SK-N-SH treated with all-trans-retinoic acid at 6 μM for 48 hours (cell line): ENCODE measurements around the gene EMC10.

Experiments
- ATAC-seq: fragments of 200-7000 bp; cut with Tn5 transposase; 3 replicates; pipeline ENCODE4 v1.9.1; 2020; ENCODE audit warnings: mild to moderate bottlenecking, moderate library complexity
- ARNTL ChIP-seq: fragments of 450-650 bp; formaldehyde crosslinking; IDR thresholded peaks from 2 replicates; pipeline ENCODE4 v1.5.0; 2020; ENCODE audit warnings: low read depth, mild to moderate bottlenecking, moderate library complexity, borderline replicate concordance
- BACH2 ChIP-seq: fragments of 250-450 bp; sonication (Bioruptor Pico); IDR thresholded peaks from 2 replicates; pipeline ENCODE4 v1.9.0; 2021; ENCODE audit warnings: mild to moderate bottlenecking, borderline replicate concordance
- CREB5 ChIP-seq: fragments of 250-450 bp; sonication (Bioruptor Pico); IDR thresholded peaks from 2 replicates; pipeline ENCODE4 v1.5.1; 2020; ENCODE audit warnings: low read depth, mild to moderate bottlenecking, moderate library complexity
- CSDC2 ChIP-seq: fragments of 250-450 bp; sonication (Bioruptor Pico); IDR thresholded peaks from 2 replicates; pipeline ENCODE4 v1.5.0; 2020; ENCODE audit warnings: mild to moderate bottlenecking, moderate library complexity
- ESRRG ChIP-seq: fragments of 250-450 bp; sonication (Bioruptor Pico); IDR thresholded peaks from 2 replicates; pipeline ENCODE4 v1.6.1; 2021; ENCODE audit warnings: mild to moderate bottlenecking
- GLIS3 ChIP-seq: fragments of 250-450 bp; sonication (Bioruptor Pico); IDR thresholded peaks from 2 replicates; pipeline ENCODE4 v1.5.0; 2020; ENCODE audit warnings: mild to moderate bottlenecking, moderate library complexity
- ISL1 ChIP-seq: fragments of 250-450 bp; sonication (Bioruptor Pico); IDR thresholded peaks from 2 replicates; pipeline ENCODE4 v2.1.2; 2022; ENCODE audit warnings: mild to moderate bottlenecking, moderate library complexity
- OSR1 ChIP-seq: fragments of 250-450 bp; sonication (Bioruptor Pico); IDR thresholded peaks from 2 replicates; pipeline ENCODE4 v1.8.0; 2022; ENCODE audit warnings: moderate library complexity, mild to moderate bottlenecking, inconsistent platforms
- POU6F1 ChIP-seq: fragments of 250-450 bp; sonication (Bioruptor Pico); IDR thresholded peaks from 2 replicates; pipeline ENCODE4 v1.8.0; 2021; ENCODE audit warnings: low read depth, mild to moderate bottlenecking, moderate library complexity, borderline replicate concordance
- PPARA ChIP-seq: fragments of 250-450 bp; sonication (Bioruptor Pico); IDR thresholded peaks from 2 replicates; pipeline ENCODE4 v1.5.0; 2020; ENCODE audit warnings: mild to moderate bottlenecking, borderline replicate concordance
- RARB ChIP-seq: fragments of 250-450 bp; sonication (Bioruptor Pico); IDR thresholded peaks from 2 replicates; pipeline ENCODE4 v1.8.0; 2021; ENCODE audit warnings: mild to moderate bottlenecking, moderate library complexity
- SNAI2 ChIP-seq: fragments of 250-450 bp; sonication (Bioruptor Pico); IDR thresholded peaks from 2 replicates; pipeline ENCODE4 v1.5.0; 2020; ENCODE audit warnings: mild to moderate bottlenecking, moderate library complexity
- TOX ChIP-seq: fragments of 250-450 bp; sonication (Bioruptor Pico); IDR thresholded peaks from 2 replicates; pipeline ENCODE4 v1.8.0; 2021; ENCODE audit warnings: mild to moderate bottlenecking, moderate library complexity, borderline replicate concordance
- ZC3H10 ChIP-seq: fragments of 250-450 bp; sonication (Bioruptor Pico); IDR thresholded peaks from 2 replicates; pipeline ENCODE4 v1.5.1; 2021; ENCODE audit warnings: mild to moderate bottlenecking, moderate library complexity
- ZFP30 ChIP-seq: fragments of 450-650 bp; formaldehyde crosslinking; IDR thresholded peaks from 2 replicates; pipeline ENCODE4 v1.5.0; 2022; ENCODE audit warnings: mild to moderate bottlenecking, moderate library complexity
- ZNF565 ChIP-seq: fragments of 450-650 bp; formaldehyde crosslinking; conservative IDR thresholded peaks from 2 replicates; pipeline ENCODE4 v1.5.0; 2020; ENCODE audit warnings: low read depth, mild to moderate bottlenecking, moderate library complexity
- ZNF70 ChIP-seq: fragments of 450-650 bp; formaldehyde crosslinking; IDR thresholded peaks from 2 replicates; pipeline ENCODE4 v1.5.0; 2020; ENCODE audit warnings: mild to moderate bottlenecking, moderate library complexity
- ZNF8 ChIP-seq: fragments of 450-650 bp; formaldehyde crosslinking; IDR thresholded peaks from 2 replicates; pipeline ENCODE4 v1.5.0; 2020; ENCODE audit warnings: mild to moderate bottlenecking, moderate library complexity
- TF ChIP-seq, protein P1 (sequence below): fragments of 250-450 bp; sonication (Bioruptor Pico); IDR thresholded peaks from 2 replicates; pipeline ENCODE4 v1.5.1; 2021; ENCODE audit warnings: mild to moderate bottlenecking, moderate library complexity
- TF ChIP-seq, protein P2 (sequence below): fragments of 250-450 bp; sonication (Bioruptor Pico); IDR thresholded peaks from 2 replicates; pipeline ENCODE4 v1.8.0; 2020; ENCODE audit warnings: mild to moderate bottlenecking, moderate library complexity, borderline replicate concordance
- TF ChIP-seq, protein P3 (sequence below): fragments of 250-450 bp; sonication (Bioruptor Pico); IDR thresholded peaks from 2 replicates; pipeline ENCODE4 v1.5.0; 2020; ENCODE audit warnings: mild to moderate bottlenecking, moderate library complexity

EMC10 gene

GRCh38 chr19:50509366-50509765 lies 33.1 kb downstream of the EMC10 start:
- no peak for ATAC-seq
- TF ChIP-seq ZNF565 (CRISPR knock-in tag) (no peak), CSDC2 (CRISPR knock-in tag) (no peak), POU6F1 (CRISPR knock-in tag) (no peak), OSR1 (no peak), ZNF70 (no peak), ISL1 (CRISPR knock-in tag) (no peak), ESRRG (CRISPR knock-in tag) (no peak), ARNTL (CRISPR knock-in tag) (no peak), ZNF8 (CRISPR knock-in tag) (no peak), ZC3H10 (CRISPR knock-in tag) (no peak), RARB (no peak), SNAI2 (CRISPR knock-in tag) (no peak), ZFP30 (no peak), PPARA (no peak), BACH2 (CRISPR knock-in tag) (no peak), GLIS3 (no peak), CREB5 (no peak)
- TF ChIP-seq, protein P1, sequence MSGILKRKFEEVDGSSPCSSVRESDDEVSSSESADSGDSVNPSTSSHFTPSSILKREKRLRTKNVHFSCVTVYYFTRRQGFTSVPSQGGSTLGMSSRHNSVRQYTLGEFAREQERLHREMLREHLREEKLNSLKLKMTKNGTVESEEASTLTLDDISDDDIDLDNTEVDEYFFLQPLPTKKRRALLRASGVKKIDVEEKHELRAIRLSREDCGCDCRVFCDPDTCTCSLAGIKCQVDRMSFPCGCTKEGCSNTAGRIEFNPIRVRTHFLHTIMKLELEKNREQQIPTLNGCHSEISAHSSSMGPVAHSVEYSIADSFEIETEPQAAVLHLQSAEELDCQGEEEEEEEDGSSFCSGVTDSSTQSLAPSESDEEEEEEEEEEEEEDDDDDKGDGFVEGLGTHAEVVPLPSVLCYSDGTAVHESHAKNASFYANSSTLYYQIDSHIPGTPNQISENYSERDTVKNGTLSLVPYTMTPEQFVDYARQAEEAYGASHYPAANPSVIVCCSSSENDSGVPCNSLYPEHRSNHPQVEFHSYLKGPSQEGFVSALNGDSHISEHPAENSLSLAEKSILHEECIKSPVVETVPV (CRISPR knock-in tag) = no peak
- TF ChIP-seq, protein P2, sequence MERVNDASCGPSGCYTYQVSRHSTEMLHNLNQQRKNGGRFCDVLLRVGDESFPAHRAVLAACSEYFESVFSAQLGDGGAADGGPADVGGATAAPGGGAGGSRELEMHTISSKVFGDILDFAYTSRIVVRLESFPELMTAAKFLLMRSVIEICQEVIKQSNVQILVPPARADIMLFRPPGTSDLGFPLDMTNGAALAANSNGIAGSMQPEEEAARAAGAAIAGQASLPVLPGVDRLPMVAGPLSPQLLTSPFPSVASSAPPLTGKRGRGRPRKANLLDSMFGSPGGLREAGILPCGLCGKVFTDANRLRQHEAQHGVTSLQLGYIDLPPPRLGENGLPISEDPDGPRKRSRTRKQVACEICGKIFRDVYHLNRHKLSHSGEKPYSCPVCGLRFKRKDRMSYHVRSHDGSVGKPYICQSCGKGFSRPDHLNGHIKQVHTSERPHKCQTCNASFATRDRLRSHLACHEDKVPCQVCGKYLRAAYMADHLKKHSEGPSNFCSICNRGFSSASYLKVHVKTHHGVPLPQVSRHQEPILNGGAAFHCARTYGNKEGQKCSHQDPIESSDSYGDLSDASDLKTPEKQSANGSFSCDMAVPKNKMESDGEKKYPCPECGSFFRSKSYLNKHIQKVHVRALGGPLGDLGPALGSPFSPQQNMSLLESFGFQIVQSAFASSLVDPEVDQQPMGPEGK (CRISPR knock-in tag) = no peak
- TF ChIP-seq, protein P3, sequence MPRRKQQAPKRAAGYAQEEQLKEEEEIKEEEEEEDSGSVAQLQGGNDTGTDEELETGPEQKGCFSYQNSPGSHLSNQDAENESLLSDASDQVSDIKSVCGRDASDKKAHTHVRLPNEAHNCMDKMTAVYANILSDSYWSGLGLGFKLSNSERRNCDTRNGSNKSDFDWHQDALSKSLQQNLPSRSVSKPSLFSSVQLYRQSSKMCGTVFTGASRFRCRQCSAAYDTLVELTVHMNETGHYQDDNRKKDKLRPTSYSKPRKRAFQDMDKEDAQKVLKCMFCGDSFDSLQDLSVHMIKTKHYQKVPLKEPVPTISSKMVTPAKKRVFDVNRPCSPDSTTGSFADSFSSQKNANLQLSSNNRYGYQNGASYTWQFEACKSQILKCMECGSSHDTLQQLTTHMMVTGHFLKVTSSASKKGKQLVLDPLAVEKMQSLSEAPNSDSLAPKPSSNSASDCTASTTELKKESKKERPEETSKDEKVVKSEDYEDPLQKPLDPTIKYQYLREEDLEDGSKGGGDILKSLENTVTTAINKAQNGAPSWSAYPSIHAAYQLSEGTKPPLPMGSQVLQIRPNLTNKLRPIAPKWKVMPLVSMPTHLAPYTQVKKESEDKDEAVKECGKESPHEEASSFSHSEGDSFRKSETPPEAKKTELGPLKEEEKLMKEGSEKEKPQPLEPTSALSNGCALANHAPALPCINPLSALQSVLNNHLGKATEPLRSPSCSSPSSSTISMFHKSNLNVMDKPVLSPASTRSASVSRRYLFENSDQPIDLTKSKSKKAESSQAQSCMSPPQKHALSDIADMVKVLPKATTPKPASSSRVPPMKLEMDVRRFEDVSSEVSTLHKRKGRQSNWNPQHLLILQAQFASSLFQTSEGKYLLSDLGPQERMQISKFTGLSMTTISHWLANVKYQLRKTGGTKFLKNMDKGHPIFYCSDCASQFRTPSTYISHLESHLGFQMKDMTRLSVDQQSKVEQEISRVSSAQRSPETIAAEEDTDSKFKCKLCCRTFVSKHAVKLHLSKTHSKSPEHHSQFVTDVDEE (CRISPR knock-in tag) = no peak

DNA sequence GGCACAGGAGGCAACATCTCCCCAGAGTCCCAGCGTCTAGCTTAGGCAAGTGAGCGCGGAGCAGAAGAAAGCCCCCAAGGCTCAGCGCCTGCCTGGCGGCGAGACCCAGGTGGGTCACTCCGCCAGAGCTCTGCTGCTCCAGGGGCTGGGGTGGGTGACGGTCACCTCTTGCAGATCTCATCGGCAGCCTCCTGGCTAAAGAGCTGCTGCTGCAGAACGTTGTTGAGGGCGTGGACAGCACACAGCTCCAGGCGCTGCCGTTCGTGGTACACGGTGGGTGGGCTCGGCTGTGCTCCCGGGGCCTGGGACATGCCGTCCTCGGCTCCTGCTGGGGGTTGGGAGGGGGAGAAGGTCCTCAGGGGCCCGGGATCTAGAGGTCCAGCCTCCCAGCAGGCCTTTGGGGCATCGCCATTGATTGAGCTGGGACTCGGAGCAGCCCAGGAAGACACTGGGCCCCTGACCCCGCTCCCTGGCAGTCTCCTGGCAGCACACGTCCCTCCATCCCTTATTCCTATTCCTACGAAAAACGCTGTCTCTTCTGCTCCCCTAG lies 33.9 kb downstream of the EMC10 start:
- ATAC-seq = peak; percentile 5; the same call in 2 of the 3 replicates
- TF ChIP-seq PPARA (no peak), ISL1 (CRISPR knock-in tag) (no peak), TOX (no peak), ARNTL (CRISPR knock-in tag) (no peak), ESRRG (CRISPR knock-in tag) (no peak), ZFP30 (no peak), POU6F1 (CRISPR knock-in tag) (no peak), SNAI2 (CRISPR knock-in tag) (no peak)
- TF ChIP-seq, protein P2 (CRISPR knock-in tag) = no peak
